Breast epithelium (tissue), 4 donors: ENCODE results near the gene PPDPF. TPM values are rescaled to one million over a fixed set of nuclear protein-coding genes. Genes with fewer than 3 reads are reported as not detected.

ENCODE experiments used
- DNase-seq, 2 donors: peaks; one replicate each; pipeline ENCODE4 v3.0.0-alpha.2; 2019; ENCODE audit warnings: low spot score in 2 of 2
- H3K27ac ChIP-seq, 2 donors: fragments of 200-600 bp; sonication (generic) in 1 of 2; one replicate each; pipeline ENCODE4 v1.5.1; 2016 to 2019; ENCODE audit warnings: mild to moderate bottlenecking in 1 of 2
- H3K27me3 ChIP-seq, 2 donors: fragments of 200-600 bp; sonication (generic) in 1 of 2; one replicate each; pipeline versions ENCODE4 v1.5.1 to v1.6.0; 2017 to 2019; ENCODE audit warnings: control low read depth in 1 of 2, mild to moderate bottlenecking in 1 of 2
- H3K36me3 ChIP-seq: fragments of 200-600 bp; one replicate; pipeline ENCODE4 v1.5.1; 2019
- H3K4me1 ChIP-seq, 2 donors: fragments of 200-600 bp; sonication (generic); one replicate each; pipeline ENCODE4 v1.5.1; 2016 to 2019; ENCODE audit warnings: control low read depth in 1 of 2
- H3K4me3 ChIP-seq, 3 donors: fragments of 200-600 bp; sonication (generic); 1 replicate in 2 of 3; 2 replicates in 1 of 3; pipeline ENCODE4 v1.5.1; 2016 to 2019; ENCODE audit warnings: mild to moderate bottlenecking in 3 of 3, moderate library complexity in 2 of 3
- H3K9me3 ChIP-seq, 2 donors: fragments of 200-600 bp; sonication (generic) in 1 of 2; one replicate each; pipeline ENCODE4 v1.5.1; 2016 to 2019; ENCODE audit warnings: control low read depth in 1 of 2
- POLR2A ChIP-seq: fragments of 450-650 bp; IDR thresholded peaks from one replicate; pipeline ENCODE4 v1.6.1; 2016; ENCODE audit warnings: antibody characterized with exemption, mild to moderate bottlenecking, moderate library complexity
- POLR2AphosphoS5 ChIP-seq, 3 donors: sonication (generic); formaldehyde crosslinking; IDR thresholded peaks; one replicate each; pipeline ENCODE4 v1.6.1; 2017; ENCODE audit warnings: antibody characterized with exemption in 3 of 3
- intact Hi-C: fragments of 100-400 bp; cut with DNase I; formaldehyde crosslinking; loops from one replicate; pipeline ENCODE4 v1.15.1; 2023; ENCODE audit warnings: low total_unique reads
- total RNA-seq, 3 donors: library from RNA; depleted of rRNA; stranded (reverse); fragments of >200 nt; gene quantifications; one replicate each; pipeline ENCODE4 v1.1.0, GENCODE V29; 2016
- TF ChIP-seq, protein P1 (sequence below), 3 donors: fragments of 450-650 bp; IDR thresholded peaks; one replicate each; pipeline ENCODE4 v1.5.1; 2016 to 2017; ENCODE audit warnings: antibody characterized with exemption in 3 of 3, mild to moderate bottlenecking in 3 of 3, moderate library complexity in 3 of 3

Gene PPDPF
- total RNA-seq, 3 donors from 2014 or later, result 71.8 to 151 (median 133) TPM

DNA sequence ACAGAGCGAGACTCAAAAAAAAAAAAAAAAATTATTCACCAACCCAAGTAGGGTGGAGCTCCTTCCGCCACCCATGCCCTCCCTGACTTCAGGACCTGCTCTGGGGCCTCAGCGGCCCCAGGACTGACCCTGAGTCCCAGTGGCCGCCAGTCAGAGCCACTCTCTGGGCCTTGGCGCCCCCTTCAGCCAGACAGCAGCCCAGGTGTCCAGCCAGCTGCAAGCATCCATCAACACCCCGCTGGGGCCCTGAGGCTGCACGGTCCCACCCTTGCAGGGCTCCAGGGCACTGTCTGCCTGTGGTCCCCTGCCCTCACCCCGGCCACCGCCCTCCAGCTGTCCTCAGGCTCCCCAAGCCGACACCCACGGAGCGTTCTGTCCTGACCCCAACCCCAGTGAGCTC, 36.7 kb upstream of the PPDPF start:
- TF ChIP-seq, protein P1, sequence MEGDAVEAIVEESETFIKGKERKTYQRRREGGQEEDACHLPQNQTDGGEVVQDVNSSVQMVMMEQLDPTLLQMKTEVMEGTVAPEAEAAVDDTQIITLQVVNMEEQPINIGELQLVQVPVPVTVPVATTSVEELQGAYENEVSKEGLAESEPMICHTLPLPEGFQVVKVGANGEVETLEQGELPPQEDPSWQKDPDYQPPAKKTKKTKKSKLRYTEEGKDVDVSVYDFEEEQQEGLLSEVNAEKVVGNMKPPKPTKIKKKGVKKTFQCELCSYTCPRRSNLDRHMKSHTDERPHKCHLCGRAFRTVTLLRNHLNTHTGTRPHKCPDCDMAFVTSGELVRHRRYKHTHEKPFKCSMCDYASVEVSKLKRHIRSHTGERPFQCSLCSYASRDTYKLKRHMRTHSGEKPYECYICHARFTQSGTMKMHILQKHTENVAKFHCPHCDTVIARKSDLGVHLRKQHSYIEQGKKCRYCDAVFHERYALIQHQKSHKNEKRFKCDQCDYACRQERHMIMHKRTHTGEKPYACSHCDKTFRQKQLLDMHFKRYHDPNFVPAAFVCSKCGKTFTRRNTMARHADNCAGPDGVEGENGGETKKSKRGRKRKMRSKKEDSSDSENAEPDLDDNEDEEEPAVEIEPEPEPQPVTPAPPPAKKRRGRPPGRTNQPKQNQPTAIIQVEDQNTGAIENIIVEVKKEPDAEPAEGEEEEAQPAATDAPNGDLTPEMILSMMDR (IDR thresholded peaks at IDR 0.05), result no peak
- TF ChIP-seq POLR2AphosphoS5 (IDR thresholded peaks at IDR 0.05) (no peak), POLR2A (no peak)
- H3K36me3 ChIP-seq, result no peaks in the 10 kb centered on the region
- intact Hi-C loops, result no loop called here
- H3K4me1 ChIP-seq, result no peaks in the 10 kb centered on the region
- H3K9me3 ChIP-seq, result peaks cover 3 to 4% of the 10 kb centered on the region in 2 donors
- no peak for DNase-seq
- H3K27ac ChIP-seq, result no peak overlapping the region
- no peak overlapping the region for H3K4me3 ChIP-seq
- peaks cover 2 to 93% of the 10 kb centered on the region in 2 donors for H3K27me3 ChIP-seq

DNA sequence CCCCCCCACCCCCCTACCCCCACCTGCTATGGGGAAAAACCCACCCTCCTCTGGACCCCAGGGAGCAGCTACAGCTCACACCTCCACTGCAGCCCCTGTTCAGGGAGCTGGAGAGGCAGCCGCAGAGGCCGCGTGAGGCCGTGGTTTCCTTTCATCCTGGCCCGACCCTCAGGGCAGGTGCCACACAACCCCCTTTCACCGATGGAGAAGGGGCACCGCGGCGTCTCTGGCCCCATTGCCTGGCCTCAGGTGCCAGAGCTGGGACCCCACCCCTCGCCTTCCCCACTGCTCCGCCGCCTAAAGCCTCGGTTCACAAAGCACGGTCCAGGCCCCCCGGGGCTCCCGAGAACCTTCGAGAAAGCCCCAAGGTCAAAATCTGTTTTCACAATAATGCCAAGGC, 36.3 kb upstream of the PPDPF start:
- Histone ChIP-seq H3K9me3 (peaks cover 3 to 4% of the 10 kb centered on the region in 2 donors), H3K4me3 (no peak overlapping the region), H3K4me1 (no peaks in the 10 kb centered on the region), H3K27ac (no peak overlapping the region), H3K36me3 (no peaks in the 10 kb centered on the region), H3K27me3 (peaks cover under 1 to 93% of the 10 kb centered on the region in 2 donors)
- TF ChIP-seq, protein P1 (IDR thresholded peaks at IDR 0.05), result no peak
- TF ChIP-seq POLR2A (no peak), POLR2AphosphoS5 (IDR thresholded peaks at IDR 0.05) (no peak)
- DNase-seq, result no peak
- intact Hi-C loops, result no loop called here

DNA sequence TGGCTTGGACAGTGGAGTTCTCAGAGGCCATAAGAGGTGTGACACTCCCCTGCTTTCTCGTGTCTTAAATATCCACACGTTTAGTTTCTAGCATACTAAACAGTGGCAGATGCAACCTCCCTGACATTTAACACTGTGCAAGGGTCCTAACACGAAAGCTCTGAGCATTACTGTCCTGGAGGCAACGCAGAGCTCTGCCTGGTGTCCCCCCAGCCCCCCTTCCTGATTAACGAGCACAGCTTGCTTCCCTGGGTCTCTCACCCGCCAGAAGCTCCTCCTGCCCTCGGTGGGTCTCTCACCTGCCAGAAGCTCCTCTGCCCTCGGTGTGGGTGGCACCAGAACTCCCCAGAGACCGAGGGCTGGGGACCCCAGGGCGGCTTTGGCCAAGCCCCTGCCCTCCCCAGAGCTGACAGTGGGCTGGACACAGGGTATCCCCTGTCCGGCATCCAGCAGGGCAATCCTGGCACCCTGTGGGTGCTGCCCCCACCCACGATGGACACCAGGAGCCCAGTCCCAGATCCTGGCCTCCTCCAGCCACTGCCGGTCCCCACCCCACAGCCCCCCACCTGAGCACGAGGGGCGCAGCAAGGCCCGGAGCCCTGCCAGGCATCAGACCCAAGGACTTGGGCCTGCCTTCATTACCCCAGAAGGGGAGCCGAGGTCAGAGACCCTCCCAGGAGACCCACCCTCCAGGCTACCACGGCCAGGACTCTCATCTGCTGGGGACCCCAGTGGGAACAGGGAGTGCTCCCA, 35.7 kb upstream of the PPDPF start:
- H3K4me3 ChIP-seq, result no peak overlapping the region
- no peaks in the 10 kb centered on the region for H3K36me3 ChIP-seq
- H3K27me3 ChIP-seq, result peaks cover 0 to 92% of the 10 kb centered on the region in 2 donors
- intact Hi-C loops, result no loop called here
- no peak overlapping the region for H3K27ac ChIP-seq
- DNase-seq, result no peak
- H3K4me1 ChIP-seq, result no peaks in the 10 kb centered on the region
- TF ChIP-seq POLR2AphosphoS5 (IDR thresholded peaks at IDR 0.05), result no peak
- TF ChIP-seq, protein P1 (IDR thresholded peaks at IDR 0.05), result no peak
- no peak for TF ChIP-seq POLR2A
- peaks cover 3 to 4% of the 10 kb centered on the region in 2 donors for H3K9me3 ChIP-seq

DNA sequence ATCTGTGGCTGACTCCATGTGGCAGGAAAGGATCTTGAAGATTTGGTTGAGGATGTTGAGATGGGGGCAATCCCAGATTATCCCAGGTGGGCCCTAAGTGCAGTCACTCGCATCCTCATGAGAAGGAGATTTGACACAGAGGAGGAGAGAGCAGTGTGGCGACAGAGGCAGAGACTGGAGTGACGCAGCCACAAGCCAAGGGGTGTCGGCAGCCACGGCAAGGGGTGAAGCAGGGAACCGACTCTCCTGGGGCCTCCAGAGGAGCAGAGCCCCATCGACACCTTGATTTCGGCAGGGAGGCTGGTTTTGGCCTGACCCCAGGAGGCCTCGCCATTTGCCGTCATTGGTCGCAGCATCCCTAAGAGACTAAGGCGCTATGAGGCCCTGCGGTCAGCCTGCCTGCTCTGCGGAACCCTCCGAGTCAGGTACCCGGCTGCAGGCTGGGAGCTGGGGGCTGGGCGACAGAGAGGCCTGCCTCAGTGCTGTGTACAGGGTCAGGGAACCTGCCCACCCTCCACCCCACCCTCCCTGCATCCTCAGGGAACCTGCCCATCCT, 34.2 kb upstream of the PPDPF start:
- TF ChIP-seq, protein P1 (IDR thresholded peaks at IDR 0.05), result no peak
- no peak for TF ChIP-seq POLR2AphosphoS5 (IDR thresholded peaks at IDR 0.05)
- no peak for TF ChIP-seq POLR2A
- no peaks in the 10 kb centered on the region for H3K4me1 ChIP-seq
- DNase-seq, result no peak
- intact Hi-C loops, result no loop called here
- no peak overlapping the region for H3K4me3 ChIP-seq
- H3K9me3 ChIP-seq, result peaks cover 3 to 4% of the 10 kb centered on the region in 2 donors
- H3K36me3 ChIP-seq, result no peaks in the 10 kb centered on the region
- no peak overlapping the region for H3K27ac ChIP-seq
- H3K27me3 ChIP-seq, result peaks cover 0 to 92% of the 10 kb centered on the region in 2 donors

DNA sequence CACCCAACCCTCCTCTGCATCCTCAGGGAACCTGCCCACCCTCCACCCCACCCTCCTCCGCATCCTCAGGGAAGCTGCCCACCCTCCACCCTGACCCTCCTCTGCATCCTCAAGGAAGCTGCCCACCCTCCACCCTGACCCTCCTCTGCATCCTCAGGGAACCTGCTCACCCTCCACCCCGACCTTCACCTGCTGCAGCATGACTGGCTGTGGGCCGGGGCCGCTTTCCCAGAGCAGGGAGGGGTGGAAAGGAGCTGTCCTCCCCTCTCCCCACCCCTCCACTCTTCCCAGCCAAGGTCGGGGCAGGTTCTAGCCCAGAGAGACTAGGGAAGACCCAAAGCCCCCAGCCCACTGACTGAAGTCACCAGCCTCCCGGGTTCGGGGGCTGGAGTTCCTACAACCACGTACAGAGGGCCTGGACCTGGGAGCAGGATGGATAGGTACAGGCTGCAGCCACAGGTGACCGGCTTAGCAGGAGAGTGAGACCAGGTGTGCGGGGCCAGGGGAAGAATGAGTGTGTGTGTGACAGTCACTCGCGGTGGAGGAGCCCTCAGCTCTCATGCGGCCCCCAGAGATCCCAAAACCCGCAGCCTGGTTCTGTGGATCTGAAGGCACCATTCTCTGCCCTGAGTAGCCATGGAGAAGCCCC, 33.3 kb upstream of the PPDPF start:
- peaks cover 0 to 85% of the 10 kb centered on the region in 2 donors for H3K27me3 ChIP-seq
- no peak overlapping the region for H3K27ac ChIP-seq
- intact Hi-C loops, result no loop called here
- H3K36me3 ChIP-seq, result no peaks in the 10 kb centered on the region
- DNase-seq, result no peak
- TF ChIP-seq POLR2AphosphoS5 (IDR thresholded peaks at IDR 0.05), result no peak
- H3K9me3 ChIP-seq, result peaks cover 3 to 4% of the 10 kb centered on the region in 2 donors
- no peak overlapping the region for H3K4me3 ChIP-seq
- no peaks in the 10 kb centered on the region for H3K4me1 ChIP-seq
